GM18870 (cell line): ENCODE data around the gene CDC37L1.
"Not testable (repeated sequence)": the region's sequence is repeated elsewhere in the genome, so short reads cannot be mapped to it uniquely, and the experiment has no call there.

Experiments
- ATAC-seq: cut with Tn5 transposase; IDR thresholded peaks from one replicate; pipeline ENCODE4 v1.9.1; 2021; ENCODE audit warnings: moderate library complexity; ENCODE audit not compliant: unreplicated experiment

The CDC37L1 gene

GRCh38 chr9:4679268-4680172, at the start of gene CDC37L1:
Gene CDC37L1, plus strand, starts transcription at chr9:4679569. Its CDS starts 199 bp downstream, at chr9:4679768.
- peak; percentile 84 for ATAC-seq

- ATAC-seq, result no peak
These were observed 48.5 kb upstream of the CDC37L1 start for GRCh38 chr9:4630836-4631235.

- no peak for ATAC-seq
These were observed 40.4 kb upstream of the CDC37L1 start for GRCh38 chr9:4638968-4639367.

- no peak for ATAC-seq
These were observed 39.9 kb upstream of the CDC37L1 start for GRCh38 chr9:4639420-4639819.

- no peak for ATAC-seq
These were observed 39.3 kb upstream of the CDC37L1 start for GRCh38 chr9:4640027-4640426.

- ATAC-seq, result no peak
These were observed 37.0 kb upstream of the CDC37L1 start for GRCh38 chr9:4642351-4642750.

GRCh38 chr9:4654084-4654483, 25.3 kb upstream of the CDC37L1 start:
- no peak for ATAC-seq

GRCh38 chr9:4654538-4654937, 24.8 kb upstream of the CDC37L1 start:
- ATAC-seq, result no peak

- ATAC-seq, result not testable (repeated sequence)
These were observed 23.2 kb upstream of the CDC37L1 start for GRCh38 chr9:4656196-4656595.

- no peak for ATAC-seq
These were observed 22.7 kb upstream of the CDC37L1 start for GRCh38 chr9:4656621-4657020.

GRCh38 chr9:4657426-4658159, 21.8 kb upstream of the CDC37L1 start:
- ATAC-seq, result no peak

- ATAC-seq, result not testable (repeated sequence)
These were observed 18.7 kb upstream of the CDC37L1 start for GRCh38 chr9:4660665-4661064.

- ATAC-seq, result no peak
These were observed 18.2 kb upstream of the CDC37L1 start for GRCh38 chr9:4661165-4661564.

GRCh38 chr9:4661611-4662010, 17.8 kb upstream of the CDC37L1 start:
- ATAC-seq, result no peak

GRCh38 chr9:4662108-4662988, 17.0 kb upstream of the CDC37L1 start, which contains the start of gene PLPP6:
Gene PLPP6, plus strand, starts transcription at chr9:4662294. Its CDS starts 82 bp downstream, at chr9:4662376.
- ATAC-seq, result peak; percentile 71

GRCh38 chr9:4662989-4663792, 16.2 kb upstream of the CDC37L1 start:
- no peak for ATAC-seq

- no peak for ATAC-seq
These were observed 15.4 kb upstream of the CDC37L1 start for GRCh38 chr9:4663956-4664355.

- ATAC-seq, result no peak
These were observed 14.0 kb upstream of the CDC37L1 start for GRCh38 chr9:4665357-4665756.

- no peak for ATAC-seq
These were observed 13.2 kb upstream of the CDC37L1 start, which contains the start of gene SPATA6L for GRCh38 chr9:4666042-4666699. Gene SPATA6L, minus strand, starts transcription at chr9:4666480. Its CDS starts 230 bp downstream, at chr9:4666250.
